HepG2 (cell line): Measurements from ENCODE around the gene DCLK1. TPM values are rescaled to one million over a fixed set of nuclear protein-coding genes. Genes with fewer than 3 reads are reported as not detected.

Experiments
- ATAC-seq: fragments of 200-7000 bp; cut with Tn5 transposase; 3 replicates; pipeline ENCODE4 v1.9.1; 2020; ENCODE audit warnings: mild to moderate bottlenecking, moderate library complexity
- BruUV-seq: library from RNA; stranded (reverse); fragments of 400-500 nt; replicated peaks from 2 replicates; lab custom pipeline; 2021; lab: Mats Ljungman, UMichigan
- CTCF ChIA-PET: fragments of 300-600 bp; formaldehyde crosslinking; extraction: SDS; loops from one replicate; lab custom pipeline; 2021; ENCODE audit warnings: low total read pairs, inconsistent platforms, low intra/inter-chr PET ratio; lab: Yijun Ruan, JAX
- POLR2A ChIA-PET: fragments of 350-600 bp; sonication (Branson Sonifier 250); formaldehyde crosslinking; loops from one replicate; lab custom pipeline; 2020; ENCODE audit warnings: antibody characterized with exemption, inconsistent platforms; lab: Yijun Ruan, JAX
- DNase-seq: peaks from one replicate; pipeline ENCODE4 v3.0.0-alpha.2; 2015; ENCODE audit warnings: low spot score
- FAIRE-seq: peaks from 3 replicates; lab custom pipeline; 2011; peaks lifted over from hg19 to GRCh38; lab: Jason Lieb, UNC
- H2AFZ ChIP-seq: one replicate; pipeline ENCODE4 v1.6.1; 2011; ENCODE audit warnings: low read length, inconsistent platforms
- H3K27ac ChIP-seq: fragments of 300-600 bp; 3 replicates; pipeline ENCODE4 v1.8.0; 2011; ENCODE audit warnings: mixed run types, mild to moderate bottlenecking, mixed read lengths, low read length, inconsistent platforms; ENCODE audit not compliant: insufficient read depth; ENCODE audit errors: extremely low read length
- H3K27me3 ChIP-seq, 2 experiments: fragments of 200-600 bp in 1 of 2; 2 replicates in 1 of 2; 3 replicates in 1 of 2; pipeline versions ENCODE4 v1.6.0 to v1.8.0; 2011; ENCODE audit warnings: low read length in 2 of 2, mild to moderate bottlenecking in 2 of 2, moderate library complexity in 2 of 2, inconsistent platforms in 1 of 2; ENCODE audit not compliant: insufficient read depth in 2 of 2, control insufficient read depth in 1 of 2
- H3K36me3 ChIP-seq, 2 experiments: fragments of 200-600 bp in 1 of 2; replicated peaks in 1 of 2; 2 replicates in 1 of 2; 3 replicates in 1 of 2; pipeline versions ENCODE4 v1.5.1 to v1.8.0; 2011; ENCODE audit warnings: low read length in 2 of 2, inconsistent platforms in 1 of 2; ENCODE audit not compliant: insufficient read depth in 2 of 2, control insufficient read depth in 1 of 2
- H3K4me1 ChIP-seq: 2 replicates; pipeline ENCODE4 v1.5.1; 2012; ENCODE audit warnings: low read length, inconsistent platforms; ENCODE audit not compliant: insufficient read depth
- H3K4me2 ChIP-seq: 2 replicates; pipeline ENCODE4 v1.6.0; 2011; ENCODE audit warnings: low read depth, low read length, inconsistent platforms
- H3K4me3 ChIP-seq, 3 experiments: fragments of 200-600 bp in 1 of 3; sonication (generic), shearing (Covaris generic) in 1 of 3; replicated peaks in 1 of 3; 2 replicates each; pipeline ENCODE4 v1.5.1; 2011 to 2016; ENCODE audit warnings: low read length in 3 of 3, inconsistent platforms in 2 of 3, low read depth in 2 of 3, mild to moderate bottlenecking in 2 of 3, control low read depth in 1 of 3, mixed read lengths in 1 of 3; ENCODE audit not compliant: insufficient read depth in 1 of 3
- H3K79me2 ChIP-seq: one replicate; pipeline ENCODE4 v1.6.1; 2011; ENCODE audit warnings: low read length, inconsistent platforms; ENCODE audit not compliant: insufficient read depth
- H3K9ac ChIP-seq: 2 replicates; pipeline ENCODE4 v1.6.0; 2011; ENCODE audit warnings: mild to moderate bottlenecking, low read depth, low read length, inconsistent platforms; ENCODE audit not compliant: insufficient read depth
- H3K9me3 ChIP-seq: 2 replicates; pipeline ENCODE4 v1.5.1; 2012; ENCODE audit warnings: mild to moderate bottlenecking, low read length
- H4K20me1 ChIP-seq: 2 replicates; pipeline ENCODE4 v1.6.0; 2011; ENCODE audit warnings: inconsistent platforms, mild to moderate bottlenecking, low read length, moderate library complexity; ENCODE audit not compliant: insufficient read depth
- ATF7 ChIP-seq, 2 experiments: fragments of 450-650 bp in 1 of 2; sonication (generic) in 1 of 2; formaldehyde crosslinking in 1 of 2; IDR thresholded peaks; 2 replicates each; pipeline versions ENCODE4 v1.4.0 to v1.6.1; 2016 to 2020; ENCODE audit warnings: antibody characterized with exemption in 1 of 2, mild to moderate bottlenecking in 1 of 2, missing genetic modification reagents in 1 of 2
- ATF7-NPFF ChIP-seq: sonication (generic); formaldehyde crosslinking; IDR thresholded peaks from 2 replicates; pipeline ENCODE4 v1.8.1; 2023; ENCODE audit warnings: mild to moderate bottlenecking, low read depth, missing genetic modification reagents, moderate library complexity
- GABPA ChIP-seq, 2 experiments: IDR thresholded peaks; 2 replicates each; pipeline ENCODE4 v1.6.1; 2011 to 2016; ENCODE audit warnings: low read depth in 2 of 2, low read length in 1 of 2, missing biosample characterization in 1 of 2, missing genetic modification characterization in 1 of 2
- KMT2A ChIP-seq: sonication (generic); formaldehyde crosslinking; IDR thresholded peaks from 2 replicates; pipeline ENCODE4 v1.4.0; 2020; ENCODE audit warnings: missing genetic modification reagents
- MAFK ChIP-seq, 2 experiments: IDR thresholded peaks in 1 of 2; conservative IDR thresholded peaks in 1 of 2; 2 replicates each; pipeline ENCODE4 v1.6.1; 2011; ENCODE audit warnings: improper control_type of control experiment in 2 of 2, low read length in 2 of 2
- NFATC3 ChIP-seq: sonication (generic); formaldehyde crosslinking; IDR thresholded peaks from 2 replicates; pipeline ENCODE4 v1.5.1; 2020; ENCODE audit warnings: mild to moderate bottlenecking, missing genetic modification reagents
- RBFOX2 ChIP-seq: fragments of 200-400 bp; formaldehyde crosslinking; IDR thresholded peaks from 2 replicates; pipeline ENCODE4 v1.6.1; 2017; ENCODE audit warnings: low read depth, mild to moderate bottlenecking, low read length
- REXO4 ChIP-seq: sonication (generic); formaldehyde crosslinking; IDR thresholded peaks from 2 replicates; pipeline ENCODE4 v1.8.0; 2022; ENCODE audit warnings: missing genetic modification reagents, mild to moderate bottlenecking, borderline replicate concordance
- SOX6 ChIP-seq, 2 experiments: fragments of 450-650 bp in 1 of 2; sonication (generic) in 1 of 2; formaldehyde crosslinking in 1 of 2; IDR thresholded peaks; 2 replicates each; pipeline versions ENCODE4 v1.4.0 to v1.6.1; 2017 to 2020; ENCODE audit warnings: antibody characterized with exemption in 1 of 2, mild to moderate bottlenecking in 1 of 2, missing genetic modification reagents in 1 of 2
- SUZ12 ChIP-seq: fragments of 150-350 bp; IDR thresholded peaks from 2 replicates; pipeline ENCODE4 v1.6.1; 2014; ENCODE audit warnings: low read depth, low read length
- ZNF256 ChIP-seq: sonication (generic); formaldehyde crosslinking; conservative IDR thresholded peaks from 2 replicates; pipeline ENCODE4 v1.4.0; 2020; ENCODE audit warnings: missing genetic modification reagents
- ZNF563 ChIP-seq: sonication (generic); formaldehyde crosslinking; IDR thresholded peaks from 2 replicates; pipeline ENCODE4 v1.8.0; 2022; ENCODE audit warnings: mild to moderate bottlenecking, moderate library complexity, missing genetic modification reagents
- ZNF564 ChIP-seq: sonication (generic); formaldehyde crosslinking; IDR thresholded peaks from 2 replicates; pipeline ENCODE4 v1.8.1; 2023; ENCODE audit warnings: mild to moderate bottlenecking, missing genetic modification reagents
- ZNF891 ChIP-seq: sonication (generic); formaldehyde crosslinking; IDR thresholded peaks from 2 replicates; pipeline ENCODE4 v1.5.0; 2020; ENCODE audit warnings: mild to moderate bottlenecking, missing genetic modification reagents
- WGBS: methylation state at CpG from one replicate; pipeline ENCODE4 v1.1.6; 2017; ENCODE audit warnings: low lambda C conversion rate; 5-methylcytosine and 5-hydroxymethylcytosine counted together
- in situ Hi-C: cut with HindIII; loops from 2 replicates; pipeline ENCODE4 v1.10.0; 2017; ENCODE audit warnings: low pct_unique_long_range_greater_than_20kb; ENCODE audit not compliant: extremely low pct_ligation_motif_present
- intact Hi-C: fragments of 100-400 bp; cut with micrococcal nuclease; formaldehyde crosslinking; loops from one replicate; pipeline ENCODE4 v1.10.0; 2022; ENCODE audit not compliant: unreplicated experiment
- polyA plus RNA-seq, 8 experiments: library from polyadenylated mRNA; depleted of rRNA in 3 of 8; stranded (reverse) in 7 of 8; unstranded in 1 of 8; fragments of >200 nt; fragmentation: Illumina TruSeq in 4 of 8; extraction: Trizol in 4 of 8; gene quantifications; 2 replicates each; pipeline versions ENCODE4 v1.2.1 to v1.2.3, GENCODE V29; 2011 to 2016; ENCODE audit warnings: low read depth in 4 of 8, missing spikeins in 1 of 8, mixed read lengths in 1 of 8; ENCODE audit not compliant: insufficient read depth in 1 of 8
- total RNA-seq, 5 experiments: library from RNA; depleted of rRNA; stranded (reverse); fragments of >200 nt; fragmentation: Illumina TruSeq; extraction: Trizol; gene quantifications; 2 replicates each; pipeline ENCODE4 v1.2.3, GENCODE V29; 2016; ENCODE audit warnings: low read depth in 1 of 5
- TF ChIP-seq, protein P1 (sequence below): sonication (generic); formaldehyde crosslinking; IDR thresholded peaks from 2 replicates; pipeline ENCODE4 v1.4.0; 2020; ENCODE audit warnings: mild to moderate bottlenecking, missing genetic modification reagents
- TF ChIP-seq, protein P2 (sequence below): sonication (generic); formaldehyde crosslinking; IDR thresholded peaks from 2 replicates; pipeline ENCODE4 v1.5.1; 2020; ENCODE audit warnings: mild to moderate bottlenecking, moderate library complexity, missing genetic modification reagents
- TF ChIP-seq, protein P3 (sequence below): sonication (generic); formaldehyde crosslinking; conservative IDR thresholded peaks from 2 replicates; pipeline ENCODE4 v1.5.0; 2020; ENCODE audit warnings: missing genetic modification reagents

DCLK1 gene
- total and polyA plus RNA-seq, 2 of the 13 experiments (the other 11 are each of a cell fraction or from before 2014, with no cell fraction given), result not detected

DNA sequence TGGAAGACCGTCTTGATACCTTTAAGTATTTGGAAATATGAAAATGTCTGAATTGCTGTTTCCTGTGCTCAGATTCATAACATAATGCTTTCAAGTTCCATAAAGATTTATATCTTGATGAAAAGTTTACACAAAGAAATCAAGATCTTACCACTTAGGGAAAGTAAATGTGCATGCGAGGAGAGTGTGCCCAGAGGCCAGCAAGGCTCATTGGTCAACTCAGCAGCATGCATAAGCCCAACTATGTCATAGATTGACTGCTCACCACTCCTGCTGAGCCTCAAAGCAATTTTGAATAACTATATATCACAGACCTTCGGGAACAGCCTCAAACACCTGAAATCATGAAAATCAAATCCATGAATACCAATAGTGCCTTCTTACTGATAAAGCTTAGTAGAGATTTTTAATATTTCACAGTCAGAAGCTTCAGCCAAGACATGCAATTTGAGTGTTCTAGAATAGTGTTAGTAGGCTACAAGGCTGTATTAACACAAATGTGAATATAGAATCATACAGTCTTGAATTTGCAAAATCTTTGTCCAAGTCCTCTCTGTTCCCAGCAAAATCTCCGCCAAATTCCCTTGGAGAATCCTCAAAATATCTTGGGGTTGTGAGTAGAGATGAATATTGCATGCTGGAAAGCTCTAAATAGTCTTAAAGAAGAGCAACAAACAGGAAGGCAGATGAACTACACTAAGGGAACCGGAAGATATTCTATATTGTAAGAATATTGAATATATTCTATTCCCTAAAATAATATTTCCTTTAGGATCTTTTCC, 124.1 kb downstream of the DCLK1 start:
- H3K9me3 ChIP-seq, result no peaks in the 10 kb centered on the region
- DNase-seq (no peak), ATAC-seq (no peak), FAIRE-seq (no peak)
- BruUV-seq, result no TSS peak
- no peak overlapping the region for H2AFZ ChIP-seq
- TF ChIP-seq SUZ12 (no peak), REXO4 (CRISPR knock-in tag) (no peak), ZNF256 (CRISPR knock-in tag) (no peak), ZNF564 (CRISPR knock-in tag) (no peak), RBFOX2 (no peak), SOX6 (IDR thresholded peaks at IDR 0.05) (no peak), SOX6 (CRISPR knock-in tag; IDR thresholded peaks at IDR 0.05) (no peak), ATF7-NPFF (CRISPR knock-in tag) (no peak), ATF7 (IDR thresholded peaks at IDR 0.05) (no peak), ATF7 (CRISPR knock-in tag; IDR thresholded peaks at IDR 0.05) (no peak), ZNF563 (no peak), KMT2A (CRISPR knock-in tag) (no peak), NFATC3 (CRISPR knock-in tag) (no peak), MAFK (conservative IDR thresholded peaks at IDR 0.05 in 1 of 2, IDR thresholded peaks at IDR 0.05 in 1 of 2; ENCODE audit: low read length in 2 of 2) (no peak), GABPA (IDR thresholded peaks at IDR 0.05; ENCODE audit: low read depth, low read length) (no peak), GABPA (CRISPR knock-in tag; IDR thresholded peaks at IDR 0.05; ENCODE audit: low read depth) (no peak), ZNF891 (CRISPR knock-in tag) (no peak)
- TF ChIP-seq, protein P1, sequence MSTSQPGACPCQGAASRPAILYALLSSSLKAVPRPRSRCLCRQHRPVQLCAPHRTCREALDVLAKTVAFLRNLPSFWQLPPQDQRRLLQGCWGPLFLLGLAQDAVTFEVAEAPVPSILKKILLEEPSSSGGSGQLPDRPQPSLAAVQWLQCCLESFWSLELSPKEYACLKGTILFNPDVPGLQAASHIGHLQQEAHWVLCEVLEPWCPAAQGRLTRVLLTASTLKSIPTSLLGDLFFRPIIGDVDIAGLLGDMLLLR (CRISPR knock-in tag), result no peak
- TF ChIP-seq, protein P2, sequence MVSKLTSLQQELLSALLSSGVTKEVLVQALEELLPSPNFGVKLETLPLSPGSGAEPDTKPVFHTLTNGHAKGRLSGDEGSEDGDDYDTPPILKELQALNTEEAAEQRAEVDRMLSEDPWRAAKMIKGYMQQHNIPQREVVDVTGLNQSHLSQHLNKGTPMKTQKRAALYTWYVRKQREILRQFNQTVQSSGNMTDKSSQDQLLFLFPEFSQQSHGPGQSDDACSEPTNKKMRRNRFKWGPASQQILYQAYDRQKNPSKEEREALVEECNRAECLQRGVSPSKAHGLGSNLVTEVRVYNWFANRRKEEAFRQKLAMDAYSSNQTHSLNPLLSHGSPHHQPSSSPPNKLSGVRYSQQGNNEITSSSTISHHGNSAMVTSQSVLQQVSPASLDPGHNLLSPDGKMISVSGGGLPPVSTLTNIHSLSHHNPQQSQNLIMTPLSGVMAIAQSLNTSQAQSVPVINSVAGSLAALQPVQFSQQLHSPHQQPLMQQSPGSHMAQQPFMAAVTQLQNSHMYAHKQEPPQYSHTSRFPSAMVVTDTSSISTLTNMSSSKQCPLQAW (CRISPR knock-in tag), result no peak
- TF ChIP-seq, protein P3, sequence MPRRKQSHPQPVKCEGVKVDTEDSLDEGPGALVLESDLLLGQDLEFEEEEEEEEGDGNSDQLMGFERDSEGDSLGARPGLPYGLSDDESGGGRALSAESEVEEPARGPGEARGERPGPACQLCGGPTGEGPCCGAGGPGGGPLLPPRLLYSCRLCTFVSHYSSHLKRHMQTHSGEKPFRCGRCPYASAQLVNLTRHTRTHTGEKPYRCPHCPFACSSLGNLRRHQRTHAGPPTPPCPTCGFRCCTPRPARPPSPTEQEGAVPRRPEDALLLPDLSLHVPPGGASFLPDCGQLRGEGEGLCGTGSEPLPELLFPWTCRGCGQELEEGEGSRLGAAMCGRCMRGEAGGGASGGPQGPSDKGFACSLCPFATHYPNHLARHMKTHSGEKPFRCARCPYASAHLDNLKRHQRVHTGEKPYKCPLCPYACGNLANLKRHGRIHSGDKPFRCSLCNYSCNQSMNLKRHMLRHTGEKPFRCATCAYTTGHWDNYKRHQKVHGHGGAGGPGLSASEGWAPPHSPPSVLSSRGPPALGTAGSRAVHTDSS, result no peak
- in situ Hi-C loops, result no loop called here
- H3K36me3 ChIP-seq, result no peaks in the 10 kb centered on the region
- CTCF ChIA-PET, result no interaction called here
- no peak overlapping the region for H3K4me3 ChIP-seq
- H3K9ac ChIP-seq, result no peak overlapping the region
- H3K79me2 ChIP-seq, result no peaks in the 10 kb centered on the region
- no peaks in the 10 kb centered on the region for H4K20me1 ChIP-seq
- H3K4me2 ChIP-seq, result no peak overlapping the region
- intact Hi-C loops, result no loop called here
- no peaks in the 10 kb centered on the region for H3K4me1 ChIP-seq
- no peaks in the 10 kb centered on the region for H3K27me3 ChIP-seq
- no peak overlapping the region for H3K27ac ChIP-seq
- 15% methylated on average over 4 of the region's 5 CpGs for WGBS
- POLR2A ChIA-PET, result no interaction called here
